T-helper 17 cell (primary cell): ENCODE data around the gene DCLK2. TPM values are rescaled to one million over a fixed set of nuclear protein-coding genes. Genes with fewer than 3 reads are reported as not detected.

ENCODE experiments used
- ATAC-seq: fragments of 150-1000 bp; cut with Tn5 transposase; 2 replicates; pipeline ENCODE4 v1.10.0; 2021; ENCODE audit warnings: mild to moderate bottlenecking, moderate library complexity
- DNase-seq, 3 donors: peaks; one replicate each; pipeline versions ENCODE4 v3.0.0 to v3.0.0-alpha.2; 2020 to 2021
- H3K9me3 ChIP-seq: one replicate; pipeline ENCODE4 v1.7.0; 2013; ENCODE audit warnings: low read length, mild to moderate bottlenecking; ENCODE audit not compliant: control insufficient read depth, poor library complexity, severe bottlenecking
- H3K27ac Mint-ChIP-seq: one replicate; pipeline ENCODE4 v1.8.0; 2022; ENCODE audit warnings: mild to moderate bottlenecking, moderate library complexity, mixed read lengths
- H3K27me3 Mint-ChIP-seq: one replicate; pipeline ENCODE4 v1.8.0; 2022; ENCODE audit warnings: mixed read lengths
- H3K36me3 Mint-ChIP-seq: one replicate; pipeline ENCODE4 v1.8.0; 2022; ENCODE audit warnings: low read depth, mixed read lengths
- H3K4me1 Mint-ChIP-seq: one replicate; pipeline ENCODE4 v1.8.0; 2022; ENCODE audit warnings: mild to moderate bottlenecking, mixed read lengths
- H3K4me3 Mint-ChIP-seq: one replicate; pipeline ENCODE4 v1.8.0; 2022; ENCODE audit warnings: mild to moderate bottlenecking, moderate library complexity, mixed read lengths
- total RNA-seq, 4 donors: library from RNA in 2 of 4; stranded (reverse) in 2 of 4; gene quantifications; one replicate each; pipeline ENCODE4 v1.2.3 and lab custom pipeline; 2022 to 2026

The DCLK2 gene
- total RNA-seq, 2 donors from 2014 or later = not detected

DNA sequence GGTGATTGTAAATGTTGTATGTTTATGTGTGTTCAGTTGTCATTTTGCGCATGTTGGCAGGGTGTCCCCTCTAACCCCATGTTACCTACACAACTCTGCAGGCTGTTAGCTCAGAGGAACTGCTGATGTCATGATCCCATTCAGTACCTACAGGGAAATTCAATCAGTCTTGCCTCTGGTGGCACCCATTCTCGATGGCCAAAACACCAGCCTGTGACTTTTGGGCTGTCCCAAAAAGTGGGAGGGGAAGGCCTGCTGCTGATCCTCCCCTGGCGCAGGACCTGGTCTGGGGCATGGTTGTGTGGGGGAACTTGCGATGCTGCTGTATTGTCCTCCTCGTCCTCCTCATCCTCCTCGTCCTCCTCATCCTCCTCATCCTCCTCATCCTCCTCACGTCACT lies 174.5 kb downstream of the DCLK2 start:
- ATAC-seq (no peak), DNase-seq (no peak)
- Mint-ChIP-seq H3K27ac (no peak overlapping the region), H3K27me3 (no peaks in the 10 kb centered on the region), H3K36me3 (no peaks in the 10 kb centered on the region), H3K4me1 (peaks cover 2% of the 10 kb centered on the region), H3K4me3 (no peak overlapping the region)
- H3K9me3 ChIP-seq = no peaks in the 10 kb centered on the region

- Mint-ChIP-seq H3K4me1 (peaks cover 2% of the 10 kb centered on the region), H3K4me3 (peak overlapping the region; percentile 33), H3K27me3 (no peaks in the 10 kb centered on the region), H3K27ac (no peak overlapping the region), H3K36me3 (no peaks in the 10 kb centered on the region)
- DNase-seq = no peak
- no peak for ATAC-seq
- no peaks in the 10 kb centered on the region for H3K9me3 ChIP-seq
Observed at GRCh38 chr4:150253416-150253815, 175.2 kb downstream of the DCLK2 start.

DNA sequence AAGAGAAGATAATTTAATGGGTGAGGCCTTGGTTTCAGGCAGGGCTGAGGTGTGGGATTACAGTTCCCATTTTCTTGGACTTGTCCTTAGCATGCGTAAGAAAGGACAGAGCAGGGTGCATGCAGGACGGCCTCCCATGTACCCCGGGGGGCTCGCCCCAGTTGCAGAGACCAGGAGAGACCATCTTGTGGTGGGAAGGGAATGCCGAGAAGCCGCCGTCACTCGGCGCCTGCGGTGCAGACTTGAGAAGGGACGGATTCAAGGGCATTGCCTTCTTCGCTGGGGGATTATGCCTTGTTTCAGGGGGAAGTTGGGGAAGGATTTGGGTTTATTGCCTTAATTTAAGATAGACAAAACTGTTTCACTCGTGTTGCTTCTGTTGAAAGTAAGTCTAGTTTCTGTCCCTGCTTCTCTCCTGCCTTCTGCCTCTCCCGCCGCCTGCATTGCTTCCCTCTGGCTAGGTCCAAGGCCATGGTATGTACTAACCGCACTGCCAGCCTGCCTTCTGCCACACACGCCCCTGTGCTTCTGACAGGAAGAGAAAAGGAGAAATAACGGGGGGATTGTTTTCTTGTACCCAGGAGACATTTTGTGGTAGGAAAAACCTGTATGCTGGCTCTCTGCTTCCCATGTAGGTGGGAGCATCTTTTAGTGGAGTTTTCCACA lies 175.9 kb downstream of the DCLK2 start:
- DNase-seq = no peak
- Mint-ChIP-seq H3K36me3 (no peaks in the 10 kb centered on the region), H3K4me1 (peaks cover 2% of the 10 kb centered on the region), H3K4me3 (peak overlapping the region; percentile 33), H3K27ac (peak overlapping the region; percentile 73), H3K27me3 (no peaks in the 10 kb centered on the region)
- ATAC-seq = no peak
- H3K9me3 ChIP-seq = no peaks in the 10 kb centered on the region

DNA sequence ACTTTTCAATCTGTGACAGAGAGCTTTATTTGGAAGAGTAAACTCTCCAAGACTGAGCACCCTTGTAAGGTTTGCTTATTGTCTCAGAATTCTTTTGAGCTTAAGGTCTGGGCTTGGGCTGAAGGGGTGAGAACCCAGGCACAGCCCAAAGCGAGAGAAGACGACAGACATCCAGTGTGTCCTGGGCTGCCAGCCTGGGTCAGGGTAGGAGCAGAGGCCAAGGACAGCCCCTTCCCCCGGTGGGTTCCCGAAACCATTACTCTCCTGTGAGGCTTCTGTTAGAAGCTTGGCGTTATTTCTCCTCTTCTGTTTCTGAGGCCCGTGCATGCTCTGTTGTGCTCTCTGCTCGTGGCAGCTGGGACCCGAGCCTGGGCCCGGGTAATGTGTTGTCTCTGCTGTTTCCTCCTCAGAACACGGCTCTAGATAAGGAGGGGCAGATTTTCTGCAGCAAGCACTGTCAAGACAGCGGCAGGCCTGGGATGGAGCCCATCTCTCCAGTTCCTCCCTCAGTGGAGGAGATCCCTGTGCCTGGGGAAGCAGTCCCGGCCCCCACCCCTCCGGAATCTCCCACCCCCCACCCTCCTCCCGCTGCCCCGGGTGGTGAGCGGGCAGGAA lies 177.5 kb downstream of the DCLK2 start:
- no peaks in the 10 kb centered on the region for H3K36me3 Mint-ChIP-seq
- H3K27me3 Mint-ChIP-seq = no peaks in the 10 kb centered on the region
- H3K4me3 Mint-ChIP-seq = peak overlapping the region; percentile 58
- H3K4me1 Mint-ChIP-seq = peaks cover 5% of the 10 kb centered on the region
- ATAC-seq (no peak), DNase-seq (no peak)
- H3K9me3 ChIP-seq = no peaks in the 10 kb centered on the region
- H3K27ac Mint-ChIP-seq = peak overlapping the region; percentile 73

DNA sequence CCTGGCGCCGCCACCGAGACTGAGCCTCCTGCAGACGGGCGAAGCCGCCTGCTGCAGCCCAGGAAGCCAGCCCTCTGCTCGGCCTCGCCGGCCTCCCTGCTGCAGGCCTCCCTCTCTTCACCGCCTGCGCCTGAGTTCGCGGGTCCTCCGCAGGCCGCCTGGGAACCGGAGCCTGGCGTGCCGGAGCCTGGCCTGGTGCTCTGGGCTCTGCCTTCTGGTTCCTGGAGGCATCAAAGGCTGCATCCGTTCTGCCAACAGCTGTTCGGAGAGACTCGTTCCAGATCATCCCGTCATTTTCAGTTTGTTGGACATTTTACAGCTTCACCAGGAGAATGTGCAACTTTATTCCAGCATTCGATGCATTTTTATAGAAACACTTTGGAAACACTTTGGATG lies 178.0 kb downstream of the DCLK2 start:
- no peaks in the 10 kb centered on the region for H3K27me3 Mint-ChIP-seq

GRCh38 chr4:150256841-150257730 lies 178.8 kb downstream of the DCLK2 start:
- no peak for ATAC-seq
- no peaks in the 10 kb centered on the region for H3K27me3 Mint-ChIP-seq
- H3K27ac Mint-ChIP-seq = no peak overlapping the region
- H3K4me1 Mint-ChIP-seq = peaks cover 5% of the 10 kb centered on the region
- no peaks in the 10 kb centered on the region for H3K9me3 ChIP-seq
- H3K4me3 Mint-ChIP-seq = no peak overlapping the region
- H3K36me3 Mint-ChIP-seq = peaks cover 3% of the 10 kb centered on the region
- DNase-seq = no peak

More for the DNA sequence above, 178.0 kb downstream of the DCLK2 start:
- no peaks in the 10 kb centered on the region for H3K9me3 ChIP-seq
- ATAC-seq (no peak), DNase-seq (no peak)
- no peak overlapping the region for H3K27ac Mint-ChIP-seq
- peaks cover 7% of the 10 kb centered on the region for H3K4me1 Mint-ChIP-seq
- H3K4me3 Mint-ChIP-seq = no peak overlapping the region
- peaks cover 3% of the 10 kb centered on the region for H3K36me3 Mint-ChIP-seq

DNA sequence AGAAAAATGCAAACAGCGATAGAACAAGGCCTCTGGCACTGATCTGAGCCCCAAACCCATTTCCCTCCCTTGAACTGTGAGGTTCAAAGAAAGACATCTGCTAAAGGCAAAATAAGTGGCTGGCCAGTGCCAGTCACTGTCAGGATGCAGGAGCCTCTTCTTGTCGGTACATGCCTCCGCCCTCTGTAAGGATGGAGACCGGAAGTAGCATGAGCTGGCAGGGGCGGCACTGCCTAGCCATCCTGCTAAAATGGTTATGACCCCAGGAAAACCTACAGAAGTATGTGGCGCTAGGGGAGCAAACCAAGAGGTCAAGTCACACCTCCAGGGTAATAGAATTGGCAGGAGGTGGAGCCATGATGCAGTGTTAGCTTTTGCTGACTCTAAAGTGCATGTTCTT lies 180.3 kb downstream of the DCLK2 start:
- DNase-seq (no peak), ATAC-seq (no peak)
- H3K9me3 ChIP-seq = no peaks in the 10 kb centered on the region
- Mint-ChIP-seq H3K27ac (no peak overlapping the region), H3K4me3 (no peak overlapping the region), H3K4me1 (peaks cover 8% of the 10 kb centered on the region), H3K27me3 (no peaks in the 10 kb centered on the region), H3K36me3 (peaks cover 3% of the 10 kb centered on the region)

DNA sequence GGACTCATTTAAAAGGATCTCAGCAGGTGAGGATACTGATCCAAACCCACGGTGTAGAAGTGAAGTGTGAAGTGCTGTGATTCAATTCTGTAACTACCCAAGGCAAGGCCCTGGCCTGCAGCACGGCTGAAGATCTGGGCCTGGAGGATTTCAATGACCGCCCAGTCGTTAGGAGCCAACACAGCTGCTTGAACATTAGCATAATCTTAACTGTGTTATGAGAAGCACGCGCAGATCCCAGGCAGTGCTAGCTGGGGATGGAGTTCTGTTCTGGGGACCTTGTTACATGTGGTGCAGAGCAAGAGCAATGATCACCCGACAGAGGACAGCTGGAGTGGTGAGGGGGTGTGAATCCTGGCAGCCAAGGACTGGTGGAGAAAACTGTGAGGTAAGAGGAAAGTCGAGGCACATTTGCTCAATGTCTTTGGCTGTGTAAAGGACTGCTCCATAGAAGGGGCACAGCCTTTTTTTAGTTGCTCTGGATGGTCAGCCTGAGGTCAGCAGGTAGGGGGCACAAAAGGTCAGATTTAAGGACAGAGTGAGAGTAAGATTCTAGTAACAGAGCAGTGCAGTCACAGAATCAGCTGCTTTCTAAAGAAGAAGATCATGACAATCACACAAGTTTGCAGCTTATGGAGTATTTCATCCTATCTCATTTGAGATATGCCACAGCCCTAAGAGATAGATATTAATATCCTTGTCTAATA lies 181.8 kb downstream of the DCLK2 start:
- ATAC-seq = no peak
- peak overlapping the region; percentile 39 for H3K27ac Mint-ChIP-seq

GRCh38 chr4:150261571-150261970 lies 183.3 kb downstream of the DCLK2 start:
- no peak for ATAC-seq
- no peak overlapping the region for H3K4me3 Mint-ChIP-seq
- DNase-seq = no peak
- peak overlapping the region; percentile 2 for H3K27ac Mint-ChIP-seq
- H3K9me3 ChIP-seq = no peaks in the 10 kb centered on the region
- peaks cover 6% of the 10 kb centered on the region for H3K36me3 Mint-ChIP-seq
- H3K27me3 Mint-ChIP-seq = no peaks in the 10 kb centered on the region
- H3K4me1 Mint-ChIP-seq = peaks cover 11% of the 10 kb centered on the region

More for the DNA sequence above, 181.8 kb downstream of the DCLK2 start:
- Mint-ChIP-seq H3K36me3 (peaks cover 3% of the 10 kb centered on the region), H3K4me3 (no peak overlapping the region), H3K27me3 (no peaks in the 10 kb centered on the region), H3K4me1 (peaks cover 8% of the 10 kb centered on the region)
- no peaks in the 10 kb centered on the region for H3K9me3 ChIP-seq
- no peak for DNase-seq

GRCh38 chr4:150262611-150263010 lies 184.4 kb downstream of the DCLK2 start:
- peaks cover 11% of the 10 kb centered on the region for H3K4me1 Mint-ChIP-seq
- H3K27ac Mint-ChIP-seq = no peak overlapping the region
- H3K36me3 Mint-ChIP-seq = peaks cover 9% of the 10 kb centered on the region
- H3K9me3 ChIP-seq = no peaks in the 10 kb centered on the region
- ATAC-seq (no peak), DNase-seq (no peak)
- H3K4me3 Mint-ChIP-seq = no peak overlapping the region
- H3K27me3 Mint-ChIP-seq = no peaks in the 10 kb centered on the region

- H3K4me1 Mint-ChIP-seq = peaks cover 11% of the 10 kb centered on the region
- no peaks in the 10 kb centered on the region for H3K9me3 ChIP-seq
- H3K27me3 Mint-ChIP-seq = no peaks in the 10 kb centered on the region
- ATAC-seq = no peak
- H3K27ac Mint-ChIP-seq = no peak overlapping the region
- H3K4me3 Mint-ChIP-seq = no peak overlapping the region
- H3K36me3 Mint-ChIP-seq = peaks cover 12% of the 10 kb centered on the region
- no peak for DNase-seq
Observed at GRCh38 chr4:150264595-150265161, 186.4 kb downstream of the DCLK2 start.

DNA sequence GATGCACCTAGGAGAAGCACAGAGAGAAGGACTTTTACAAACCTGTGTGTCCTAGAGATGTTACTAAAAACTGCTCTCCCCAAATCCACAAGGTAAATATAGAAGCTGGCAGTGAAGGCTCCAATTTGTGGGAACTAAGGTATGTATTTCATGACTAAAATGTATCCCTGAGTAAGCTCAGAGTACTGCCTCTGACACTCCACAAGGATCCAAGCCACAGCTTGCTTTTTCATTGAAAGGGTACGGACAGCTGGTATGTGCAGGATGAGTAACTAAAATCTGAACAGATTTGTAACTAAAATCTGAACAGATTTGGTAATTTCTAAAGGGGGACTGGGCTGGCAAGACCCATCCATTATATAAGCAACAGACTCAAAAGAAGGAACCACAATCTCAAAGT lies 187.6 kb downstream of the DCLK2 start:
- peaks cover 15% of the 10 kb centered on the region for H3K36me3 Mint-ChIP-seq
- H3K27ac Mint-ChIP-seq = no peak overlapping the region
- ATAC-seq = no peak
- no peaks in the 10 kb centered on the region for H3K9me3 ChIP-seq
- H3K4me3 Mint-ChIP-seq = no peak overlapping the region
- DNase-seq = no peak
- H3K4me1 Mint-ChIP-seq = peaks cover 11% of the 10 kb centered on the region
- H3K27me3 Mint-ChIP-seq = no peaks in the 10 kb centered on the region

DNA sequence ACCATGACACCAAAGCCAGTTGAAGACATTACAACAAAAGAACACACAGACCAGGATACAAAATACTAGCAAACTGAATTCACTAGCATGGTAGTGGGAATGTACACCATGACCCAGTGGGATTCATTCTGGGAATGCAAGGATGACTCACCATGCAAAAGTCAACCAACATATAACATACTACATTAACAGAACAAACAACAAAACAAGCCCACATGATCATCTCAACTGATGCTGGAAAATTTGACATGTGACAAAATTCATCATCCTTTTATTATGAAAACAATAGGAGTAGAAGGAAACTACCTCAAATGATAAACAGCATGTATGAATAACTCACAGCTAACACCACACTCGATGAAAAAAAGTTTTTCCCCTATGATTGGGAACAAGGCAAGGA lies 190.2 kb downstream of the DCLK2 start:
- no peak for DNase-seq
- Mint-ChIP-seq H3K4me1 (peaks cover 6% of the 10 kb centered on the region), H3K27ac (no peak overlapping the region), H3K4me3 (no peak overlapping the region), H3K27me3 (no peaks in the 10 kb centered on the region), H3K36me3 (peaks cover 15% of the 10 kb centered on the region)
- H3K9me3 ChIP-seq = no peaks in the 10 kb centered on the region
- no peak for ATAC-seq
